Measurements from ENCODE around the gene TCFL5.

Gene TCFL5

DNA sequence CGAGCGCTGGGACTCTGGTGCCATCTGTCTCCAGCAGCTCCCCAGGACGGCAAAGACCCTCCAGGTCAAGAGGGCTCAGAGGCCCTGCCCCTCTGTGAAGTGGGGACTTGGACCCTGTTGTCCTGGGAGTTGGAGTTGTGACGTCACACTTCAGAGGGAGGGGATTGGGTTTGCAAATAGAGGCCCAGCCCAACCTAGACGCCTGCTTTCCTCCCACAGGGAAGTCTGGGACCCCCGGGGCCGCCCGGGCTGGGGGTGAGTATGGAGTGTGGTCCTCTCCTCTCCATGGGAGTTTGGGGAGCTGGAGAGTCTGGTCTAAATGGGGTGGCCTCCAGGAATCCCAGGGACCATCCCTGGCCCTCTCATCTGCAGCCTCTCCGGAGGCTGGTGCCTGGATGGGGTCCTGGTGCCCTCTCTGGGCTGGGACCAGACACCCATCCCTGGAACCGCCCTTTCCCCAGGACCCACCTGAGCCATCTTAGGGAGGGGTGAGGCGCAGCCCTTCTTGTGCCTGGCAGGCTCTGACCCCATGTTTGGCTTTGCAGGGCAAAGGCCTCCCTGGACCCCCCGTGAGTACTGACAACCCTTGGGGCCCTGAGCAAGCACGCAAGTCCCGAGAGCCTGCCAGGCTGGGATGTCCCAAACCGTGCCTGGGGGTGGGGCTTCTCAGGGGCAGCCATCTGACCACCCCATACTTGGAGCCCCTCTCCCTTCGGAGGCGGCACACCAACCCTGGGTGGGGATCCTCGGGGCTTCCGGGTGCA lies 40.5 kb downstream of the TCFL5 start:
- DNase-seq = no peak

- no peak for DNase-seq
Measured at GRCh38 chr20:62820208-62820961, 41.2 kb downstream of the TCFL5 start.

- no peak for DNase-seq
Measured at GRCh38 chr20:62819494-62820174, 42.0 kb downstream of the TCFL5 start.

DNA sequence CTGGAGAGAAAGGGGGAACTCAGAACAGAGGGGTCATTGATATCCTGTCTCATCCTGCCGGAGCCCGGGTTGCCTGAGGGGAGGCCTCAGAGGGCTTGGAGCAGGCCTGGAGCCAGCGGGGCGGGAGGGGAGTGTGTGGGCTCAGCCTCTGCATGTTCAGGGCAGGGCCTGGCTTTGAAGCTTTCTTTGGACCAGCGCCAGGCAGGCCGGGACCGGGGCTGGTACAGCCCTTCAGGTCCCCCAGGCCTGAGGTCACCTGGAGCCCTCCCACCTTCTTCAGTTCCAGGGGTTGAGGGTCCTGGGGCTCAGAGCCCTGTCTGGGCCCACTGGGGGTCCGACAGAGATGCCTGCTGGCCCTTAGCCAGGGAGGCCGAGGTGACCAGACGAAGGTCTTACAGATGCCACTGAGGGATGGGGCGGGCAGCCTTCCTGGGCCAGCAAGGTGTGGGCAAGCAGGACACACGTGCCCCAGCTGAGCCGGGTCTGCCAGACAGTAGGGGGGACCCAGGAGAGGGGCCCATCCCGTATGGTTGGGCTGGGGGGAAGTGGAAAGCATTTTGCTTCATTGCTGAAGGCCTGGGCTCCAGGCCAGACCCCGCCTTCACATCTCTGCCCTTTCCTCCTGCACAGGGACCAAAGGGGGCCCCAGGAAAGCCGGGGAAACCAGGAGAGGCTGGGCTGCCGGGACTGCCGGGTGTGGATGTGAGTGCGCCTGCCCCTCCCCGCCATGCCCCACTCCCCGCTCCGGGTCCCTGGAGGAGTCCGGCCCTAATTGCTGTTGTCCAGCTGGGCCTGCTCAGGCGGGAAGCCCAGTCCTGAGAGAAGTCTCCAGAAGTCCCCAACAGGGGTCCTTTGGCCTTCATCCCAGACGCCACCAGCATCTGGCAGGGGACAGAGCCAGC lies 42.8 kb downstream of the TCFL5 start:
- DNase-seq = no peak

GRCh38 chr20:62817975-62818591 lies 43.5 kb downstream of the TCFL5 start:
- DNase-seq = no peak

GRCh38 chr20:62816884-62817873 lies 44.4 kb downstream of the TCFL5 start, which contains the start of gene COL9A3:
Gene COL9A3 (plus strand): TSS chr20:62817050. CDS start chr20:62817065, 15 bp downstream.
- no peak for DNase-seq

GRCh38 chr20:62816031-62816883 lies 45.4 kb downstream of the TCFL5 start:
- no peak for DNase-seq

DNA sequence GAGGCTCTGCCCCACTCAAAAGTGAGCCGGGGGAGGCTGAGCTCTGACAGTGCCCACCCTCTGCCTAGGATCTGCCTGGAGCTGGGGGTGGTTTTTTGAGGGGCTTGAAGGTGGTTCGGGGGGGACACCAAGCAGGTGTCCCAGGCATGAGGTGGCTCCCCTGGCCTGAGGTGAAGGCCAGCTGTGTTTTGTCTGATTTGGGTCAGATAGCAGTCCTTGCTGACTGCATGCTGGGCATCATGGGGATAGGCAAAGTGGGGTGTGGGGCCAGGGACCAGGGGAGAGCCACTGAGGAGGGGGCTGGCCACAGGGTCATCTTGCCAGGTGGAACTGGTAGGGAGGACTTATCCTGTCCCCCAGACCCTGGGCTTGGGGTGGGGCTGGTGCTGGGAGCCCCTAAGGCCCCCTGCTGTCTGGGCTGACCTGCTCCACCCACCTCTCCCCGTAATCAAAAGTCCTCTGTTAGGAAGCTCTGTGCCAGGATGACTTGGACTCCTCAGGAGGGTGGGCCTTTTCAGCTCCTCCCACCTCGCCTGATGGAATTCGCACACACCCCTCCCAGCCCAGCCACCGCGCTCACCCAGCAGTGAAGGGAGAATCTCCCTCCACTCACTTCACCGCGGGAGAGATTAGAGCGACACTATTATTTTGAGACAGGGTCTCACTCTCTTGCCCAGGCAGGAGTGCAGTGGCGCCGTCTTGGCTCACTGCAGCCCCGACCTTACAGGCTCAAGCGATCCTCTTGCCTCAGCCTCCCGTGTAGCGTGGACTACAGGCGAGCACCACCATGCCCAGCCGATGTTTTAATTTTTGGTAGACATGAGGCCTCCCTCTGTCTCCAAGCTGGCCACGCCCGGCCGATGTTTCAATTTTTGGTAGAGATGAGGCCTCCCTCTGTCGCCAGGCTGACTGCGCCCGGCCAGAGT lies 46.3 kb downstream of the TCFL5 start:
- no peak for DNase-seq

DNA sequence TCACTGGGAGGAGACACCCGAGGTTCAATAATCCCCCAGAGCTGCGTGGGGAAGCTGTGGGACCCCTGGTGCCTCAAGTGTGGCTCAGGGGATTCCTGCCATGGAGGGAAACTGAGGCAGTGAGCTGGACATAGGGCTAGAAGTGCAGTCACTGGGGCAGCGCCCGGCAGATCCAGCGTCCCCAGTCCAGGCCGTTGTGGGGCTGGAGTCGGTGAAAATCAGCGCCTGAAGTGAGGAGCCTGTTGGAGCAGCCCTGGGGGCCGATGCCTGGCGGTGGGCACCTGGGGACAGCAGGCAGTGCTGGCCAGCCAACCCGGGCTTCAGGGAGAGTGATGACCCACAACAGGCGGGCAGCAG lies 46.9 kb downstream of the TCFL5 start:
- no peak for DNase-seq

- DNase-seq = no peak
Measured at GRCh38 chr20:62814060-62814708, 47.4 kb downstream of the TCFL5 start.

- DNase-seq = no peak
Measured at GRCh38 chr20:62813588-62813987, 48.0 kb downstream of the TCFL5 start.

- DNase-seq = no peak
Measured at GRCh38 chr20:62812907-62813200, 48.8 kb downstream of the TCFL5 start.

GRCh38 chr20:62812181-62812906 lies 49.3 kb downstream of the TCFL5 start:
- DNase-seq = no peak

- no peak for DNase-seq
Measured at GRCh38 chr20:62811720-62812119, 49.9 kb downstream of the TCFL5 start.

DNA sequence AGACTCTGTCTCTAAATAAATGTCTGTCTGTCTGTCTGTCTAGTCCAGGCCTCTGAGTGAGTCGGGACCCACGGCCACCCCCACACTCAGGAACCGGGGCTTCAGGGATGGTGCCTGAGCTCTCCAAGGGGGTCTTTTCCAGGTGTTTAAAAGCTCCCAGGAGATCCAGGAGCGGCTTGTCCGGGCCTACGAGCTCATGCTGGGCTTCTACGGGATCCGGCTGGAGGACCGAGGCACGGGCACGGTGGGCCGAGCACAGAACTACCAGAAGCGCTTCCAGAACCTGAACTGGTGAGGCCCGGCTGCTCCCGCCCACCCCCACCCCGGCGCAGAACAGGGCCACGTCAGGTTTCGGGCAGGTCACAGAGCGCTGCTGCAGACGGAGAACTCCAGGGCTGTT lies 50.3 kb downstream of the TCFL5 start:
- no peak for DNase-seq

GRCh38 chr20:62809530-62810428 lies 51.8 kb downstream of the TCFL5 start:
- no peak for DNase-seq
